ENCODE results near the gene SLC26A11.
A peak's percentile ranks its signal among the peaks of the same experiment; 100 is the strongest.

Gene SLC26A11

GRCh38 chr17:80220054-80220735 is at the start of gene SLC26A11, which contains the start of gene SGSH:
Gene SLC26A11 (plus strand): TSS chr17:80220427. CDS start chr17:80221561, 1,134 bp downstream.
Gene SGSH (minus strand): TSS chr17:80220333. CDS start chr17:80220313, 20 bp downstream.
- DNase-seq (ENCODE audit: low read depth), result peak; percentile 71

- no peak for DNase-seq (ENCODE audit: low read depth)
Observed at GRCh38 chr17:80171681-80172080, 48.5 kb upstream of the SLC26A11 start.

- DNase-seq (ENCODE audit: low read depth), result no peak
Observed at GRCh38 chr17:80173126-80173525, 47.1 kb upstream of the SLC26A11 start.

GRCh38 chr17:80173916-80174315 is 46.3 kb upstream of the SLC26A11 start:
- DNase-seq (ENCODE audit: low read depth), result no peak

GRCh38 chr17:80176757-80177156 is 43.5 kb upstream of the SLC26A11 start:
- DNase-seq (ENCODE audit: low read depth), result no peak

GRCh38 chr17:80177986-80178595 is 42.1 kb upstream of the SLC26A11 start:
- DNase-seq (ENCODE audit: low read depth), result no peak

GRCh38 chr17:80180192-80180591 is 40.0 kb upstream of the SLC26A11 start:
- no peak for DNase-seq (ENCODE audit: low read depth)

GRCh38 chr17:80181431-80181830 is 38.8 kb upstream of the SLC26A11 start:
- no peak for DNase-seq (ENCODE audit: low read depth)

GRCh38 chr17:80182118-80182844 is 37.9 kb upstream of the SLC26A11 start:
- no peak for DNase-seq (ENCODE audit: low read depth)

- DNase-seq (ENCODE audit: low read depth), result no peak
Observed at GRCh38 chr17:80182845-80183223, 37.4 kb upstream of the SLC26A11 start.

- no peak for DNase-seq (ENCODE audit: low read depth)
Observed at GRCh38 chr17:80183581-80184422, 36.4 kb upstream of the SLC26A11 start.

- no peak for DNase-seq (ENCODE audit: low read depth)
Observed at GRCh38 chr17:80184423-80184714, 35.9 kb upstream of the SLC26A11 start.

GRCh38 chr17:80185968-80186367 is 34.3 kb upstream of the SLC26A11 start:
- no peak for DNase-seq (ENCODE audit: low read depth)

- no peak for DNase-seq (ENCODE audit: low read depth)
Observed at GRCh38 chr17:80187090-80187489, 33.1 kb upstream of the SLC26A11 start.

- DNase-seq (ENCODE audit: low read depth), result no peak
Observed at GRCh38 chr17:80187515-80187941, 32.7 kb upstream of the SLC26A11 start.

GRCh38 chr17:80189611-80190010 is 30.6 kb upstream of the SLC26A11 start:
- DNase-seq (ENCODE audit: low read depth), result no peak

GRCh38 chr17:80190716-80191115 is 29.5 kb upstream of the SLC26A11 start:
- no peak for DNase-seq (ENCODE audit: low read depth)

GRCh38 chr17:80191192-80191591 is 29.0 kb upstream of the SLC26A11 start:
- no peak for DNase-seq (ENCODE audit: low read depth)

GRCh38 chr17:80191865-80192661 is 28.2 kb upstream of the SLC26A11 start:
- DNase-seq (ENCODE audit: low read depth), result no peak

GRCh38 chr17:80195141-80195540 is 25.1 kb upstream of the SLC26A11 start:
- DNase-seq (ENCODE audit: low read depth), result no peak

Data from activated T-cell treated with anti-CD3 and anti-CD28 coated beads for 48 hours (primary cell).